ENCODE measurements around the gene COPS2. TPM values are rescaled to one million over a fixed set of nuclear protein-coding genes. Genes with fewer than 3 reads are reported as not detected.
A peak's percentile ranks its signal among the peaks of the same experiment; 100 is the strongest.

COPS2 gene
- total and polyA plus RNA-seq, 10 of the 15 experiments (the other 5 are each of a cell fraction or from before 2014, with no cell fraction given), result 31.5 to 115 (median 76.3) TPM

- no peaks in the 10 kb centered on the region for H3K9me3 ChIP-seq (replicated peaks; ENCODE audit: control insufficient read depth, insufficient read depth, low read length)
- ChIA-PET RAD21 (ENCODE audit: unreplicated experiment) (interaction anchor here (0.7 to 2.0 kb wide), 7 partner anchors 8 to 345 kb away, joined by 3 to 9 read pairs (median 5); partner anchors contain the start of genes CEP152, EID1 and SECISBP2L), CTCF (interaction anchor here (0.7 to 3.7 kb wide), 8 partner anchors 10 to 982 kb away, joined by 3 to 31 read pairs (median 3); partner anchors contain the start of gene EID1), POLR2A (interaction anchor here (0.6 to 2.2 kb wide), 6 partner anchors 9 to 1036 kb away, joined by 3 to 8 read pairs (median 4); partner anchors contain the start of genes CEP152, EID1 and GALK2), SMC1A (ENCODE audit: uncharacterized antibody, unreplicated experiment) (interaction anchor here (0.6 to 3.3 kb wide), 8 partner anchors 10 to 294 kb away, joined by 3 to 18 read pairs (median 3); partner anchors contain the start of genes EID1, GALK2 and SECISBP2L)
- ATAC-seq, result peak; percentile 16; the same call in 2 of the 3 replicates
- BruUV-seq (replicated peaks), result TSS peak; percentile 75
- intact Hi-C loops (cut with micrococcal nuclease; ENCODE audit: unreplicated experiment) (loop anchor here (5.0 to 10.0 kb wide), 2 partner anchors 466 to 801 kb away; partner anchors contain the start of genes DTWD1 and FAM227B), in situ Hi-C loops (cut with MboI) (loop anchor here (10.0 to 25.0 kb wide), 2 partner anchors 469 to 794 kb away; partner anchors contain the start of genes DTWD1 and FAM227B)
- DNase-seq (ENCODE audit: low read depth, low spot score), result no peak
- H3K9ac ChIP-seq (ENCODE audit: control insufficient read depth, insufficient read depth, low read length), result peak overlapping the region; percentile 17
- no peaks in the 10 kb centered on the region for H3K27me3 ChIP-seq (replicated peaks in 1 of 2; ENCODE audit: control insufficient read depth in 2 of 2, insufficient read depth in 2 of 2, low read length in 1 of 2)
- H3K4me3 ChIP-seq, result peak overlapping the region; percentile 69
- under 1% methylated on average over 26 of the region's 26 CpGs for WGBS (ENCODE audit: insufficient coverage, insufficient replicate concordance, low lambda C conversion rate, missing lambda C conversion rate)
- H2AFZ ChIP-seq (ENCODE audit: control insufficient read depth, low read depth, low read length), result peak overlapping the region; percentile 90
- H3K79me2 ChIP-seq (ENCODE audit: control insufficient read depth, insufficient read depth, low read length), result peaks cover 60% of the 10 kb centered on the region
- H3K4me1 ChIP-seq (ENCODE audit: control insufficient read depth, insufficient read depth, low read length), result no peaks in the 10 kb centered on the region
- no peaks in the 10 kb centered on the region for H3K36me3 ChIP-seq (ENCODE audit: control insufficient read depth in 2 of 2, insufficient read depth in 2 of 2, low read length in 1 of 2)
- H3K4me2 ChIP-seq (ENCODE audit: control insufficient read depth, insufficient read depth), result peak overlapping the region; percentile 71
- no peaks in the 10 kb centered on the region for H4K20me1 ChIP-seq (ENCODE audit: control insufficient read depth, insufficient read depth)
- no peak for FAIRE-seq
- H3K27ac ChIP-seq (ENCODE audit: control insufficient read depth, insufficient read depth), result 0 out of 2 replicates have a peak overlapping the region, but pooled peaks have one; percentile 22
- TF ChIP-seq RAD51 (IDR thresholded peaks at IDR 0.05) (no peak), POLR2AphosphoS2 (IDR thresholded peaks at IDR 0.05; ENCODE audit: low read depth, low read length) (peak; percentile 9; the same call in 1 of the 2 replicates), FOXK2 (IDR thresholded peaks at IDR 0.05) (no peak), MTA3 (IDR thresholded peaks at IDR 0.05; ENCODE audit: borderline replicate concordance, low read length) (no peak), POLR2AphosphoS5 (IDR thresholded peaks at IDR 0.05; ENCODE audit: low read length) (no peak), NBN (IDR thresholded peaks at IDR 0.05) (peak; percentile 3; the same call in 1 of the 2 replicates), HDAC2 (IDR thresholded peaks at IDR 0.05) (no peak), TCF7 (IDR thresholded peaks at IDR 0.05; ENCODE audit: borderline replicate concordance) (no peak; the same call in 1 of the 2 replicates), SMAD1 (IDR thresholded peaks at IDR 0.05; ENCODE audit: low read depth, partially characterized antibody) (no peak), KDM1A (IDR thresholded peaks at IDR 0.05; ENCODE audit: borderline replicate concordance) (no peak), RCOR1 (conservative IDR thresholded peaks at IDR 0.05; ENCODE audit: low read depth, low read length) (no peak)
- TF ChIP-seq, protein P1, sequence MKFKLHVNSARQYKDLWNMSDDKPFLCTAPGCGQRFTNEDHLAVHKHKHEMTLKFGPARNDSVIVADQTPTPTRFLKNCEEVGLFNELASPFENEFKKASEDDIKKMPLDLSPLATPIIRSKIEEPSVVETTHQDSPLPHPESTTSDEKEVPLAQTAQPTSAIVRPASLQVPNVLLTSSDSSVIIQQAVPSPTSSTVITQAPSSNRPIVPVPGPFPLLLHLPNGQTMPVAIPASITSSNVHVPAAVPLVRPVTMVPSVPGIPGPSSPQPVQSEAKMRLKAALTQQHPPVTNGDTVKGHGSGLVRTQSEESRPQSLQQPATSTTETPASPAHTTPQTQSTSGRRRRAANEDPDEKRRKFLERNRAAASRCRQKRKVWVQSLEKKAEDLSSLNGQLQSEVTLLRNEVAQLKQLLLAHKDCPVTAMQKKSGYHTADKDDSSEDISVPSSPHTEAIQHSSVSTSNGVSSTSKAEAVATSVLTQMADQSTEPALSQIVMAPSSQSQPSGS (IDR thresholded peaks at IDR 0.05; ENCODE audit: low read length), result no peak
- TF ChIP-seq, protein P2, sequence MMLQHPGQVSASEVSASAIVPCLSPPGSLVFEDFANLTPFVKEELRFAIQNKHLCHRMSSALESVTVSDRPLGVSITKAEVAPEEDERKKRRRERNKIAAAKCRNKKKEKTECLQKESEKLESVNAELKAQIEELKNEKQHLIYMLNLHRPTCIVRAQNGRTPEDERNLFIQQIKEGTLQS (IDR thresholded peaks at IDR 0.05; ENCODE audit: borderline replicate concordance, extremely low read depth, low read depth, low read length), result no peak
- TF ChIP-seq, protein P3, sequence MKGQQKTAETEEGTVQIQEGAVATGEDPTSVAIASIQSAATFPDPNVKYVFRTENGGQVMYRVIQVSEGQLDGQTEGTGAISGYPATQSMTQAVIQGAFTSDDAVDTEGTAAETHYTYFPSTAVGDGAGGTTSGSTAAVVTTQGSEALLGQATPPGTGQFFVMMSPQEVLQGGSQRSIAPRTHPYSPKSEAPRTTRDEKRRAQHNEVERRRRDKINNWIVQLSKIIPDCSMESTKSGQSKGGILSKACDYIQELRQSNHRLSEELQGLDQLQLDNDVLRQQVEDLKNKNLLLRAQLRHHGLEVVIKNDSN (IDR thresholded peaks at IDR 0.05; ENCODE audit: borderline replicate concordance, extremely low read length, insufficient read depth, low read depth, low read length), result no peak
- TF ChIP-seq, protein P4, sequence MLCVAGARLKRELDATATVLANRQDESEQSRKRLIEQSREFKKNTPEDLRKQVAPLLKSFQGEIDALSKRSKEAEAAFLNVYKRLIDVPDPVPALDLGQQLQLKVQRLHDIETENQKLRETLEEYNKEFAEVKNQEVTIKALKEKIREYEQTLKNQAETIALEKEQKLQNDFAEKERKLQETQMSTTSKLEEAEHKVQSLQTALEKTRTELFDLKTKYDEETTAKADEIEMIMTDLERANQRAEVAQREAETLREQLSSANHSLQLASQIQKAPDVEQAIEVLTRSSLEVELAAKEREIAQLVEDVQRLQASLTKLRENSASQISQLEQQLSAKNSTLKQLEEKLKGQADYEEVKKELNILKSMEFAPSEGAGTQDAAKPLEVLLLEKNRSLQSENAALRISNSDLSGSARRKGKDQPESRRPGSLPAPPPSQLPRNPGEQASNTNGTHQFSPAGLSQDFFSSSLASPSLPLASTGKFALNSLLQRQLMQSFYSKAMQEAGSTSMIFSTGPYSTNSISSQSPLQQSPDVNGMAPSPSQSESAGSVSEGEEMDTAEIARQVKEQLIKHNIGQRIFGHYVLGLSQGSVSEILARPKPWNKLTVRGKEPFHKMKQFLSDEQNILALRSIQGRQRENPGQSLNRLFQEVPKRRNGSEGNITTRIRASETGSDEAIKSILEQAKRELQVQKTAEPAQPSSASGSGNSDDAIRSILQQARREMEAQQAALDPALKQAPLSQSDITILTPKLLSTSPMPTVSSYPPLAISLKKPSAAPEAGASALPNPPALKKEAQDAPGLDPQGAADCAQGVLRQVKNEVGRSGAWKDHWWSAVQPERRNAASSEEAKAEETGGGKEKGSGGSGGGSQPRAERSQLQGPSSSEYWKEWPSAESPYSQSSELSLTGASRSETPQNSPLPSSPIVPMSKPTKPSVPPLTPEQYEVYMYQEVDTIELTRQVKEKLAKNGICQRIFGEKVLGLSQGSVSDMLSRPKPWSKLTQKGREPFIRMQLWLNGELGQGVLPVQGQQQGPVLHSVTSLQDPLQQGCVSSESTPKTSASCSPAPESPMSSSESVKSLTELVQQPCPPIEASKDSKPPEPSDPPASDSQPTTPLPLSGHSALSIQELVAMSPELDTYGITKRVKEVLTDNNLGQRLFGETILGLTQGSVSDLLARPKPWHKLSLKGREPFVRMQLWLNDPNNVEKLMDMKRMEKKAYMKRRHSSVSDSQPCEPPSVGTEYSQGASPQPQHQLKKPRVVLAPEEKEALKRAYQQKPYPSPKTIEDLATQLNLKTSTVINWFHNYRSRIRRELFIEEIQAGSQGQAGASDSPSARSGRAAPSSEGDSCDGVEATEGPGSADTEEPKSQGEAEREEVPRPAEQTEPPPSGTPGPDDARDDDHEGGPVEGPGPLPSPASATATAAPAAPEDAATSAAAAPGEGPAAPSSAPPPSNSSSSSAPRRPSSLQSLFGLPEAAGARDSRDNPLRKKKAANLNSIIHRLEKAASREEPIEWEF (IDR thresholded peaks at IDR 0.05; ENCODE audit: insufficient replicate concordance, low read depth, low read length), result no peak
These were observed 632 bp upstream of the COPS2 start for GRCh38 chr15:49155834-49156627.
